ENCODE data around the gene ZNF664. TPM values are rescaled to one million over a fixed set of nuclear protein-coding genes. Genes with fewer than 3 reads are reported as not detected.

ZNF664 gene
- total and polyA plus RNA-seq, 3 donors from 2014 or later: 55.9 to 69.6 (median 63.4) TPM

DNA sequence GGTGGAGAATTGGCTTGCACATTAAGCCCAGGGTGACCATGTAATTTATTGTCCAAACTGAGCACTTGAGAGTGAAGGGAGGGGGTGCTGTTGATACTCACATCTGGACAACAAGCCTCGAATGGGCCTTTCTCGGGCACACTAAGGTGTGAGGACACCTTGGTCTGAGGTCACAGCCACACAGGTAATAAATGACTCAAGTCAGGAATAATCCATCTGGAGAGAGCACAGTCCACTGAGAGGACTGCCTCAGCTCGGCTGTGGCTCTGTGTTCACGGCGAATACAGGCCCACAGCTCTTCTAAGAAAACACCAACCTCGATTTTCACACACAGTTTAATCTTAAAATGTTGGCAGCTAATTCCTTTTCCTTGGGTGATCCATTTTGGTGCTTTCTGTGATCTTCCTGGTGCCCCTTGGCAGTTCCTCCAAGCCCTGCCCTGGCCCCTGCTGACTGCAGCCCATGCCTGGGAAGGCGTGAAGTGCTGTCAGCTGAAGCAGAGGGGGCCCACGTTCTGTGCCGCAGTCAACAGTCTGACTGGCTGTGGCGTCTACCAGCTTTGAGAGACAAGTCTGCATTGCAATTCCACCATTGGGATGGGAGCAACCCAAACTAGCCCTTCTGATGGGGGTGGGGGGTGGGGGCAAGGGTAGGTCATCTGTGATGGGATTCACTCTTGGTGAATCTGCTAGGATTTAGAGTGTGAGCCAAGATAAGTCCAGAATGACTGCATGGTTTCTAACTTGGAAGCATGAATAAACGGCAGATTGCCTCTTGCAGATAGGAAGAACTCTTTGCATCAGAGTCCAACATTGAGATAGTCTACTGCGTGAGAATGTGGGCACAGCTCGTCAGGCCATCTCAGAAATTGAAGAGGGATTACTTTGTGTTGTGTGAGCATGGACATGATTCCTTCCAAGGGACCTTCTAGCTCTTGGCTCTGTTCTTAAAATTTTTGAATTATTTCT is 42.8 kb downstream of the ZNF664 start:
- Histone ChIP-seq H3K9me3 (no peaks in the 10 kb centered on the region), H3K36me3 (ENCODE audit: low read depth, missing control alignments) (no peaks in the 10 kb centered on the region), H3K4me1 (peaks cover under 1% of the 10 kb centered on the region), H3K27me3 (no peaks in the 10 kb centered on the region), H3K27ac (no peak overlapping the region), H3K4me3 (no peak overlapping the region)
- intact Hi-C loops (cut with DNase I; ENCODE audit: low total_unique reads): no loop called here
- no peak for TF ChIP-seq POLR2A (IDR thresholded peaks at IDR 0.05)
- TF ChIP-seq, protein P1, sequence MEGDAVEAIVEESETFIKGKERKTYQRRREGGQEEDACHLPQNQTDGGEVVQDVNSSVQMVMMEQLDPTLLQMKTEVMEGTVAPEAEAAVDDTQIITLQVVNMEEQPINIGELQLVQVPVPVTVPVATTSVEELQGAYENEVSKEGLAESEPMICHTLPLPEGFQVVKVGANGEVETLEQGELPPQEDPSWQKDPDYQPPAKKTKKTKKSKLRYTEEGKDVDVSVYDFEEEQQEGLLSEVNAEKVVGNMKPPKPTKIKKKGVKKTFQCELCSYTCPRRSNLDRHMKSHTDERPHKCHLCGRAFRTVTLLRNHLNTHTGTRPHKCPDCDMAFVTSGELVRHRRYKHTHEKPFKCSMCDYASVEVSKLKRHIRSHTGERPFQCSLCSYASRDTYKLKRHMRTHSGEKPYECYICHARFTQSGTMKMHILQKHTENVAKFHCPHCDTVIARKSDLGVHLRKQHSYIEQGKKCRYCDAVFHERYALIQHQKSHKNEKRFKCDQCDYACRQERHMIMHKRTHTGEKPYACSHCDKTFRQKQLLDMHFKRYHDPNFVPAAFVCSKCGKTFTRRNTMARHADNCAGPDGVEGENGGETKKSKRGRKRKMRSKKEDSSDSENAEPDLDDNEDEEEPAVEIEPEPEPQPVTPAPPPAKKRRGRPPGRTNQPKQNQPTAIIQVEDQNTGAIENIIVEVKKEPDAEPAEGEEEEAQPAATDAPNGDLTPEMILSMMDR (IDR thresholded peaks at IDR 0.05): no peak
- DNase-seq: no peak
- 83 to 90% methylated on average over 11 to 13 of the region's 13 CpGs for WGBS, 2 donors

GRCh38 chr12:124017064-124017463 is 44.0 kb downstream of the ZNF664 start:
- TF ChIP-seq, protein P1 (IDR thresholded peaks at IDR 0.05): no peak
- no peak for TF ChIP-seq POLR2A (IDR thresholded peaks at IDR 0.05)
- intact Hi-C loops (cut with DNase I; ENCODE audit: low total_unique reads): no loop called here
- H3K27me3 ChIP-seq: no peaks in the 10 kb centered on the region
- no peaks in the 10 kb centered on the region for H3K9me3 ChIP-seq
- DNase-seq: no peak
- H3K4me3 ChIP-seq: no peak overlapping the region
- 90 to 98% methylated on average over 2 of the region's 2 CpGs for WGBS, 2 donors
- peaks cover 3% of the 10 kb centered on the region for H3K4me1 ChIP-seq
- no peak overlapping the region for H3K27ac ChIP-seq
- no peaks in the 10 kb centered on the region for H3K36me3 ChIP-seq (ENCODE audit: low read depth, missing control alignments)

- peaks cover 3% of the 10 kb centered on the region for H3K4me1 ChIP-seq
- H3K27me3 ChIP-seq: no peaks in the 10 kb centered on the region
- intact Hi-C loops (cut with DNase I; ENCODE audit: low total_unique reads): no loop called here
- DNase-seq: no peak
- WGBS, 2 donors: 75% methylated on average over 2 of the region's 2 CpGs
- TF ChIP-seq, protein P1 (IDR thresholded peaks at IDR 0.05): no peak
- no peak for TF ChIP-seq POLR2A (IDR thresholded peaks at IDR 0.05)
- H3K36me3 ChIP-seq (ENCODE audit: low read depth, missing control alignments): no peaks in the 10 kb centered on the region
- H3K27ac ChIP-seq: no peak overlapping the region
- no peak overlapping the region for H3K4me3 ChIP-seq
- no peaks in the 10 kb centered on the region for H3K9me3 ChIP-seq
These were observed 45.5 kb downstream of the ZNF664 start for GRCh38 chr12:124018539-124018938.

- no peak for DNase-seq
- H3K36me3 ChIP-seq (ENCODE audit: low read depth, missing control alignments): no peaks in the 10 kb centered on the region
- intact Hi-C loops (cut with DNase I; ENCODE audit: low total_unique reads): no loop called here
- no peaks in the 10 kb centered on the region for H3K27me3 ChIP-seq
- TF ChIP-seq, protein P1 (IDR thresholded peaks at IDR 0.05): no peak
- TF ChIP-seq POLR2A (IDR thresholded peaks at IDR 0.05): no peak
- H3K27ac ChIP-seq: no peak overlapping the region
- no peaks in the 10 kb centered on the region for H3K9me3 ChIP-seq
- no peak overlapping the region for H3K4me3 ChIP-seq
- peaks cover 3% of the 10 kb centered on the region for H3K4me1 ChIP-seq
These were observed 46.1 kb downstream of the ZNF664 start for GRCh38 chr12:124019115-124019514.
